ENCODE measurements around the gene HCRTR1.

Gene HCRTR1

GRCh38 chr1:31617218-31617915 is at the start of gene HCRTR1:
TSS of gene HCRTR1 (plus strand) at chr1:31617689. CDS start at chr1:31619193, 1,504 bp downstream.
- peak within 1 kb of the TSS; percentile 50 for H3K4me3 ChIP-seq (ENCODE audit: low read depth, low read length)

- no peak overlapping the region for H3K4me3 ChIP-seq (ENCODE audit: low read depth, low read length)
Observed at GRCh38 chr1:31567956-31568570, 49.4 kb upstream of the HCRTR1 start.

DNA sequence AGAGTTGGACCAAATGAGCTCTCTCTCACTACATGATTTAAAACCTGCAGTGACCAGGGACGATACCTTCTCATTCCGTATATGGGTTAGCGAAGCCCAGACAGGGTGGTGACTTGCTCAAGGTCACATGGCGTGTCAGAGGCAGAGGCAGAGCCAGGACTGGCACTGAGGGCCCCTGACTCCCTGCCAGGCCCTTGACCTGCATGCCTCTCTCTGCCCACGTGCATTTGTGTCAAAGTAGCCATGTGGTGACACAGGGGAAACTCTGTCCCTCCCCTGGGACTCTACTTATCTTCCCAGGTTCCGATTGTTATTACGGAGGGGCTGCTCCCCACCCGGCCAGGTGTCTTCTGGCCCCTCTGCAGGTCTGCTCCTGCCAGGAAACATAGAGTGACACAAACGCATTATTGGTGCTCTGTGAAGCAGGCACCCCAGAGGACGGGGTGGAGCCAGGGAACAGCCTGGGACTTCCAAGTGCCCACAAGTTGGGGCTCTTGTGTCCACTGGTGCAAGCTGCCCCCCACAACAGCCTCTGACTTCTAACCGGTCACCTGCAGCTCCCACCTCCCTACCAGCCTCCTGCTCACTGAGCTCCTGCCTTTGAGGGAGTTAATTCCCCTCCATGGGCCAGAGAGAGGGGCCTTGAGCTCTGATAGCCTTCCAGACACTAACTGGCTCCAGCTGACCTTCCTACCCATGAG is 48.4 kb upstream of the HCRTR1 start:
- no peak overlapping the region for H3K4me3 ChIP-seq (ENCODE audit: low read depth, low read length)

DNA sequence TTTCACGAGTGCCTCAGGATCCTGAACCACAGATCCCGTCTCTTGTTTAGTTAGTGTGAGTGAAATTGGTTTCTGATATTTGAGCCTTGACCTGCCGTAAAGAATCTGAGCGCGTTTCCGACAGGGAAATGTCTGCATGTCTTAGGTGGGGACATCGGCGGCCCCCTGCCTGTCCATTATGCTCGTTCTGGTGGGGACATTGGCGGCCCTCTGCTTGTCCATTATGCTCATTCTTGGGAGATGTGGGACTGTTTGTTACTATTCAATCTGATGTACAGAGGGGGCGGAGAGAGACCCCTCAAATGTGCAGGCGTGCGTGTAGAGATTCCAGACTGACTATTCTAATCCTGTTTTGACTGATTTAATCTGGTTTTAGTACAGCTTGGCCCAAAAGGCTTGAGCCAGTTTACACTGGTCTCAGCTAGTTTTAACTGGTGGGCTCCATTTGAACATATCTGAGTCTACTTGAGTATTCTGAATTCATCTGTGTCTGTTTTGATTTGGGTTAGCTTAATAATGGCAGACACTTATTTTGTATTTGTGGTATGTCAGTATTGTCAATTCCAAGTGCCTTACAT is 47.8 kb upstream of the HCRTR1 start:
- no peak overlapping the region for H3K4me3 ChIP-seq (ENCODE audit: low read depth, low read length)

DNA sequence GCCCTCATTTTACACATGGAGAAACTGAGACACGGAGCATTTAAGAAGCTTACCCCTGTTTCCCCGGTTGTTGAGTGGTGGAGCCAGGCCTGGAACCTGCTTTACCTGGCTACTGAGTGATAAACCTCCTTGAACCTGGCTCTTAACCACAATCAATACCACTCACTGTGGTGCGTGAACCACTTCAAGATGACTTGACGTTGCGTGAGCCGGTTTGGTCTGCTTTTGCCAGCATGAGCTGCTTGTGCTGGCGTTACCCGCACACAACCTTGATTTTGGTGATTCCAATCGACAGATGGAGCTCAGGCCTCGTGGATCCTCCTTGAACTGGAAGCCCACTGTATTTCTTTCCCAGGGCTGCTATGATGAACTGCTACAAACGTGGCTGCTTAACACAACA is 47.3 kb upstream of the HCRTR1 start:
- H3K4me3 ChIP-seq (ENCODE audit: low read depth, low read length), result no peak overlapping the region

DNA sequence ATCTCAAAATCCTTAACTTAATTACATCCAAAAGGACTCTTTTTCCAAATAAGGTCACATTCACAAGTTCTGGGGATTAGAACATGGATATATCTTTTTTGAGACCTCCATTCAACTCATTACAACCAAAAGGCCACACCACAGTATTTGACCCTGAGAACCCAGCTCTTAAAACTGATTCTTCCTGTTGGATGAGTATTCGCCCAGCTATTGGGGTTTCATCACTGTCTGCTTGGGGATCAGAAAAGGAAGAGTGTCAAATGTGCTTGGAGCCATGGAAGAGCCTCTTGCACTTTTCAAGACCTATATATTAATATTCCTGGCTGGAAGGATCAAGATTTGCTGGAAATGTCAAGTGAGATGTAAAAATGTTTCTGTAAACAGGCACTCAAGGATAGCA is 46.6 kb upstream of the HCRTR1 start:
- H3K4me3 ChIP-seq (ENCODE audit: low read depth, low read length), result no peak overlapping the region

DNA sequence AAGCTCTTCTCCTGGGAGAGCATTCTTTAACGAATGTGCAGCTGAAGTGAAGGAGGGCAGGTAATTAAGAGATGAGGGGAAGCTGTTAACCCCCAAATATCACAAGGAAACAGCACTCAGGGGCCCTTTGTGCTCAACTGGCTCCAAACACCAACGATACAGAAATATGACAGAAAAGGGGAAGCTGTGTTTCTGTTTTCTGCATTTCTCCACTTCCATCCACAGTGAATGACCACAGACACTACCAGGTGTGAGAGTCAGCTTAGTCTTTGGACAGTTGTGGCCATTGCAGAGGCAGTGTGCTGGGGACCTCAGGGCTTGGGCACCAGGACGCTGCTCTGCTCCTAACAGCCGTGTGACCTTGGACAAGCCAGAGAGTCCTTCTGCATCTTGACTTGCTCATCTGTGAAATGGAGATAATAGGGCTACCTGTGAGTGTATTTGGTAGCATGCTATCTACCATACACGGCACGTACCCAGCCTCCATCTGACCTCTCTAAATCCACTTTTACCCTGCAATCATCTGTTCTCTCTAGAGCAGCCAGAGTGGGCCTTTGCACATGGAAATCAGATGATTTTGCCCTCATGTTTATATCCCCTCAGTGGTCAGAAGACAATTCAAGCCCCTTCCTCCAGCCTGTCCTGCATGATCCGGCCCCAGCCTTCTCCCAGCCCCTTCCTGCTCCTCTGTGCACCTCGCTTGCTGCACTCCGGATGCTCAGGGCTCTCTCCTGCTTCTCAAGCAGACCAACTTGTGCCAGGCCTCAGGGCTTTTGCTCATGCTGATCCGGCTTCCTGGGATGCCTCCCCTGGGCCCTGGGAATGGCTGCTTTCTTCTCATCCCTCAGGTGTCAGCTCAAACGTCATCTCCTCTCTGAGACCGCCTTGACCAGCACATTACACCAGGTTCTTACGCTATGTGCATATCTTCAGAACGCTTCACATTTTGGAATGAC is 45.9 kb upstream of the HCRTR1 start:
- no peak overlapping the region for H3K4me3 ChIP-seq (ENCODE audit: low read depth, low read length)

- no peak overlapping the region for H3K4me3 ChIP-seq (ENCODE audit: low read depth, low read length)
Observed at GRCh38 chr1:31572323-31573104, 45.0 kb upstream of the HCRTR1 start.

- H3K4me3 ChIP-seq (ENCODE audit: low read depth, low read length), result no peak overlapping the region
Observed at GRCh38 chr1:31573261-31573660, 44.2 kb upstream of the HCRTR1 start.

GRCh38 chr1:31574749-31575368 is 42.6 kb upstream of the HCRTR1 start:
- no peak overlapping the region for H3K4me3 ChIP-seq (ENCODE audit: low read depth, low read length)

GRCh38 chr1:31575369-31576140 is 41.9 kb upstream of the HCRTR1 start:
- H3K4me3 ChIP-seq (ENCODE audit: low read depth, low read length), result no peak overlapping the region

GRCh38 chr1:31576201-31576669 is 41.3 kb upstream of the HCRTR1 start, which contains the start of gene TINAGL1:
TSS of gene TINAGL1 (plus strand) at chr1:31576515. CDS start at chr1:31577149, 634 bp downstream.
- no peak within 1 kb of the TSS for H3K4me3 ChIP-seq (ENCODE audit: low read depth, low read length)

- H3K4me3 ChIP-seq (ENCODE audit: low read depth, low read length), result no peak overlapping the region
Observed at GRCh38 chr1:31576743-31577455, 40.6 kb upstream of the HCRTR1 start.

DNA sequence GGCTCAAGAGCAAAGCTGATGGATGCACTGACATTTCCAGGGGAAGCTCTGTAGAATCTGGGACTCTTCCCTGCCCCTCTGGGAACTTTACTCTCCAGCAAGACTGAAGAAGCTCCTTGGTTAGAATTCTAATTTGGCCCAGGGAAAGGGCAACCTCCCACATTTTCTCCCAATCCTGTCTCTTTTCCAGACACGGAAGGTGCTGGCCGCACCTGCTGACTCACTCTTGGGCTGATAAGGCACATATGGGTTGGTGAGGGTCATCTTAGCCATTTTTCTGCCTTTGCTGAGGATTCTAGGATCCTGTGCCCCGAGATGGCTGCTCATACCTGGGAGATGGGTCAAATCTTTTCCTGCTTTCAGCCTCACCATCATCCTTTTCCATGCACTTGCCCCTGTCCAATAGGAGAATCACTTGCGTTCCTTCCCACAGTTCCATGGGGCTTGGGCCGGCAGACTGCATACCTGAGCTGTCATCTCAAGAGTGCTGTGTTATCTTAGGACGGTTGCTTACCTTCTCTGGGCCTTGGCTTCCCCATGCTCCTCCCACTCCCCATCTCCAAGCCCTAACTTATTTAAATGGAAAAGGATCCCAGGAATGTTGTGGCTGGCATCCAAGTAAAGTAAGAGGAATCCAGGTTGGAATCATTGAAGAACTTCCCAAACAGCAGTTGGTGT is 39.8 kb upstream of the HCRTR1 start:
- H3K4me3 ChIP-seq (ENCODE audit: low read depth, low read length), result no peak overlapping the region

DNA sequence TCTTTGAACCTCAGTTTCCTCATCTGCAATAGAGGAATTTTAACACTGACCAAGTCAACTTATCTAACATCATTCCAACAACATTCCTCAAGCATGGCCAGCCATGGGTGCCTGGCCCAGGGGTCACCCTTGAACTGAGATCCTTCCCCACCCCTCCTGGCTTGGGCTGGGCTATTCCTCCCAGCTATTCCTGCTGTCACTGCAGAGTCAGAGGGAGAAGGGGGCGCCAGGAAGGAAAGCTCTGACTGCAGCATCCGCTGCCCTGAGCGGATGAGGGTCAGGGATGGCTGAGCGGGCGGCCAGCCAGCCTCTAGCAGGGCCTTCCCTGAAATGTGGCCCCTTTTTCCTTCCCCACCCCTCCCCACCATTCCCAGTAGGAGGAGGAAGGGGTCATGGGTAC is 38.1 kb upstream of the HCRTR1 start:
- H3K4me3 ChIP-seq (ENCODE audit: low read depth, low read length), result no peak overlapping the region

DNA sequence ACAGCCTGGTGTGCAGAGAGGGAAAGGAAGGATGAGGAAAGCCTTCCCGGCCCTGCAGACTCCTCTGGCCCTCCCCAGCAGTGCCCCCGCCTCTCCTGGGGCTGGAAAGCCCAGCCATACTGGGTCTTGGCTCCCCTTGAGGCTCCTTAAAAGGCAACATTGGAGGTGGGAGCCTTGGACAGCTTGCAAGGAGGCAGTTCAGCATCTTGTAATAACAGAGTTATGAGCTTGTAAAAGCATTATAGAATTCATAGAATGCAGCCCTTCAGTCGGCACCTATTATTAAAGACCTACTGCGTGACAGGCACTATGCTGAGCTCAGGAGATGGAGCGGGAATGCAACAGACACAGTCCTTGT is 37.0 kb upstream of the HCRTR1 start:
- no peak overlapping the region for H3K4me3 ChIP-seq (ENCODE audit: low read depth, low read length)

GRCh38 chr1:31580891-31581603 is 36.4 kb upstream of the HCRTR1 start:
- H3K4me3 ChIP-seq (ENCODE audit: low read depth, low read length), result no peak overlapping the region
